Measurements from ENCODE around the gene ZBTB48.

The ZBTB48 gene

DNA sequence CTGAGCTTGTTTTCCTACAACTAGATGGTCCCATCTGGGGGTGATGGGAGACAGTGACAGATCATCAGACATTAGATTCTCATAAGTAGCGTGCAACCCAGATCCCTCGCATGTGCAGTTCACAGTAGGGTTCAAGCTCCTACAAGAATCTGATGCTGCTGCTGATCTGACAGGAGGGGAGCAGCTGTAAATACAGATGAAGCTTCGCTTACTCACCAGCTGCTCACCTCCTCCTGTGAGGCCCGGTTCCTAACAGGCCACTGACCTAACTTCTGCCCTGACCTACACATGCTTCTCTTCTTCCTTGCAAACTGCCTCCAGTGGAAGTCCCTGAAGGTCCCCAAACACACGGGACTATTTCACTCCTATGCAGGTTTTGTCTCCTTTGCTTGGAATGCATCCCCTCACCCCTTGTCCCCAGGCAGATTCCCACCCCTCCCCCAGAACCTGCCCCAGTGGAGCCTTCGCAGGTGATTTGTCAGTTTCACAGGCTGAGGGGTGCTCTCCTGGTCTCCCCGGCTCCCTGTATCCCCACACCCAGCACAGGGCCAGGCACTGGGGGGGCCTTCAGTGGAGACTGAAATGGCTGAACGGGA lies 5.7 kb upstream of the ZBTB48 start:
- FAIRE-seq: no peak

DNA sequence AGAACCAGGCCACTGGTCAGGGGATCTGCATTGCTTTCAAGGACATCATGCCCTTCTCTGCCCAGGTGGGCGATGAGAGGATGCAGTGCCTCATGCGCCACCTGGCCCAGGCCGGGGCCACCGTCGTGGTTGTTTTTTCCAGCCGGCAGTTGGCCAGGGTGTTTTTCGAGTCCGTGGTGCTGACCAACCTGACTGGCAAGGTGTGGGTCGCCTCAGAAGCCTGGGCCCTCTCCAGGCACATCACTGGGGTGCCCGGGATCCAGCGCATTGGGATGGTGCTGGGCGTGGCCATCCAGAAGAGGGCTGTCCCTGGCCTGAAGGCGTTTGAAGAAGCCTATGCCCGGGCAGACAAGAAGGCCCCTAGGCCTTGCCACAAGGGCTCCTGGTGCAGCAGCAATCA lies 5.0 kb upstream of the ZBTB48 start:
- FAIRE-seq: no peak

DNA sequence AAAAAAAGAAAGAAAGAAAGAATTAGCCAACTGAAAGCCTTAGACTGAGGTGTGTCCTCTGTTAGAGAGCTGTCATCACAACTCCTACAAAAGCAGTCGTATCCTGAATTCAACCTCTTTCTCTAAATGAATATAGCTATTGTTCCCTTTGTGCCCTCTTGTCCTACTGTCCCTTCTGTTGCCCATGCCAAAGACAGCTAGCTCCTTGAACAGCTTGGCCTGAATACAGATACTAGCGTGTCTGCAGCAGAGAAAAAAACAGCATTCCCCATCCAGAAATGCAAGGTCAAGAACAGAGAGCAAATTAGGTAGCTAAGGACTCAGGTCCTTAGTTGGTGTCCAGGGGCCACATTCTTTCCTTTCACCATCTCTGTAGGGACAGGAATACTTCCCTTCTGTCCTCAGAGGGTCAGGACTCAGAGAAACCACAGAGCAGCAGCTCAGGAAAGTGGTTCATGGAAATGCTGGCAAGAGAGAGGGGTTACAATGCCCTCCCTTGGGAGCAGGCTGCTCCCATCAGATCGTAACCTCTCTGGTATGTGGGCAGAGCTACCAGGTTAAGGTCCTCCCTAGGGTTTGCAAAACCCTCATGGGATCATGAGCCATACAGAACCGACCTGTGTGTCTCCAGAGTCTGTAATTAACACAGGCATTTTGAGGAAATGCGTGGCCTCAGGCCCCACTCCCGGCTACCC lies 1.8 kb upstream of the ZBTB48 start:
- no peak for FAIRE-seq

DNA sequence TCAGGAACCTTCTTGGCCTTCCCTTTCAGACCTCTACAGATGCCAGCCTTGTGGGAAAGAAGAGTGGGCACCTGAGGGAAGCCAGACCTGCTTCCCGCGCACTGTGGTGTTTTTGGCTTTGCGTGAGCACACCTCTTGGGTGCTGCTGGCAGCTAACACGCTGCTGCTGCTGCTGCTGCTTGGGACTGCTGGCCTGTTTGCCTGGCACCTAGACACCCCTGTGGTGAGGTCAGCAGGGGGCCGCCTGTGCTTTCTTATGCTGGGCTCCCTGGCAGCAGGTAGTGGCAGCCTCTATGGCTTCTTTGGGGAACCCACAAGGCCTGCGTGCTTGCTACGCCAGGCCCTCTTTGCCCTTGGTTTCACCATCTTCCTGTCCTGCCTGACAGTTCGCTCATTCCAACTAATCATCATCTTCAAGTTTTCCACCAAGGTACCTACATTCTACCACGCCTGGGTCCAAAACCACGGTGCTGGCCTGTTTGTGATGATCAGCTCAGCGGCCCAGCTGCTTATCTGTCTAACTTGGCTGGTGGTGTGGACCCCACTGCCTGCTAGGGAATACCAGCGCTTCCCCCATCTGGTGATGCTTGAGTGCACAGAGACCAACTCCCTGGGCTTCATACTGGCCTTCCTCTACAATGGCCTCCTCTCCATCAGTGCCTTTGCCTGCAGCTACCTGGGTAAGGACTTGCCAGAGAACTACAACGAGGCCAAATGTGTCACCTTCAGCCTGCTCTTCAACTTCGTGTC lies 995 bp upstream of the ZBTB48 start:
- FAIRE-seq: no peak

DNA sequence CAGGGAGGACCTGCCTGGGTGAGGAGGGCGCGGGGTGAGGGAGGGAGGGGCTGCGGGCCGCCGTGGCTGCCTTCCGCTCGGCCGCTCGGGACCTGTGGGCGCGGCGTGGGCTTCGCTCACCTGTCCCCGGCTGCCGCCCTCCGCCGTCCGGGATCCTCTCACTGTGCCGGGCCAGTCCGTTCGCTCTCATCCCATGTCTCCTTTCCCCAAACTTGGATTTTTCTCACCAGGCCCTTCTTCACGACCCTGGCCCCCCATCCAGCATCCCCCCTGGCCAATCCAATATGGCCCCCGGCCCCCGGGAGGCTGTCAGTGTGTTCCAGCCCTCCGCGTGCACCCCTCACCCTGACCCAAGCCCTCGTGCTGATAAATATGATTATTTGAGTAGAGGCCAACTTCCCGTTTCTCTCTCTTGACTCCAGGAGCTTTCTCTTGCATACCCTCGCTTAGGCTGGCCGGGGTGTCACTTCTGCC lies 362 bp downstream of the ZBTB48 start:
- no peak for FAIRE-seq

DNA sequence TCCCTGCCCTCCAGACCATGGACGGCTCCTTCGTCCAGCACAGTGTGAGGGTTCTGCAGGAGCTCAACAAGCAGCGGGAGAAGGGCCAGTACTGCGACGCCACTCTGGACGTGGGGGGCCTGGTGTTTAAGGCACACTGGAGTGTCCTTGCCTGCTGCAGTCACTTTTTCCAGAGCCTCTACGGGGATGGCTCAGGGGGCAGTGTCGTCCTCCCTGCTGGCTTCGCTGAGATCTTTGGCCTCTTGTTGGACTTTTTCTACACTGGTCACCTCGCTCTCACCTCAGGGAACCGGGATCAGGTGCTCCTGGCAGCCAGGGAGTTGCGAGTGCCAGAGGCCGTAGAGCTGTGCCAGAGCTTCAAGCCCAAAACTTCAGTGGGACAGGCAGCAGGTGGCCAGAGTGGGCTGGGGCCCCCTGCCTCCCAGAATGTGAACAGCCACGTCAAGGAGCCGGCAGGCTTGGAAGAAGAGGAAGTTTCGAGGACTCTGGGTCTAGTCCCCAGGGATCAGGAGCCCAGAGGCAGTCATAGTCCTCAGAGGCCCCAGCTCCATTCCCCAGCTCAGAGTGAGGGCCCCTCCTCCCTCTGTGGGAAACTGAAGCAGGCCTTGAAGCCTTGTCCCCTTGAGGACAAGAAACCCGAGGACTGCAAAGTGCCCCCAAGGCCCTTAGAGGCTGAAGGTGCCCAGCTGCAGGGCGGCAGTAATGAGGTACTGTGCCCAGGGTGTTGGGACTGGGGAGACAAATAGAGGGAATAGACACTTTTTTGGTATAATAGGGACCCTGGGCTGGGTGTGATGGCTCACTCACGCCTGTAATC lies 1.0 kb downstream of the ZBTB48 start:
- no peak for FAIRE-seq

DNA sequence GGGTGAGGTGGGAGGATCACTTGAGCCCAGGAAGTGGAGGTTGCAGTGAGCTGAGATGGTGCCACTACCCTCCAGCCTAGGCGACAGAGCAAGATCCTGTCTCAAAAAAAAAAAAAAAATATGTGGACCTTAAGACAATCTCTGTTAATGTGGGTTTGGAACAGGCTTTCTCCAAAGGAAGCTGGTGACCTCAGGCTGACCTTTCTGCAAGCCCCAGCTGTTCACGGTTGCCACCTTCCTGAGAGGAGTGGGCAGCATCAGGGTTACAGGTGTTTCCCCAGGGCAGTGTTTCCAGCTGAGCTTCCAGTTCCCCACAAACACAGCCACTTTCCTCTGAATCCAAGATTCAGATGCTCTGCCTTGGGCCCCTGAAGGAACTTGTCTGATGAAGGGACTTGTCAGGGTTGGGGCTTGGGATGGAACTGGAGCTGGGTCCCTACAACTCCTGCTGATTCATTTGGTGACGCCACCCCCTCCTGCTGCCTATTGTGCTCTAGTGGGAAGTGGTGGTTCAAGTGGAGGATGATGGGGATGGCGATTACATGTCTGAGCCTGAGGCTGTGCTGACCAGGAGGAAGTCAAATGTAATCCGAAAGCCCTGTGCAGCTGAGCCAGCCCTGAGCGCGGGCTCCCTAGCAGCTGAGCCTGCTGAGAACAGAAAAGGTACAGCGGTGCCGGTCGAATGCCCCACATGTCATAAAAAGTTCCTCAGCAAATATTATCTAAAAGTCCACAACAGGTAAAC lies 1.9 kb downstream of the ZBTB48 start:
- no peak for FAIRE-seq

DNA sequence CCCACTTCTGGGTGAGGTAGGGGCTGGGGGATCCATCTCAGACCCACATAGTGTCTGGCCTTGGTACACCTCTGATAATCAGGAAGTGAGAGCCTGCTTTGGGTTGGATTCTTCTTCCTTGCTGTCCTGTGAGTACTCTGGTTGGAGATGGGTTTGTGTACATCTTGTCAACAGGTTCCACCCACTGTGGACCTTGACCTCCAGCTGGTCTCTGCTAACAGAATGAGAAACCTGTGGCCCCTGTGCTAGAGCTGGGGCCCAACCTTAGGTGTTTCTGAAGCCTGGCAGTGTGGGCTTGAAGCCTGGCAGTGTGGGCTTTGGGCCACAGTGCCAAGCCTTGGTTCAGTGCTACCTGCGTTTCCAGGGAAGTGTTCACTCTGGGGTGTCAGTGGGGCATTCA lies 2.6 kb downstream of the ZBTB48 start:
- no peak for FAIRE-seq

DNA sequence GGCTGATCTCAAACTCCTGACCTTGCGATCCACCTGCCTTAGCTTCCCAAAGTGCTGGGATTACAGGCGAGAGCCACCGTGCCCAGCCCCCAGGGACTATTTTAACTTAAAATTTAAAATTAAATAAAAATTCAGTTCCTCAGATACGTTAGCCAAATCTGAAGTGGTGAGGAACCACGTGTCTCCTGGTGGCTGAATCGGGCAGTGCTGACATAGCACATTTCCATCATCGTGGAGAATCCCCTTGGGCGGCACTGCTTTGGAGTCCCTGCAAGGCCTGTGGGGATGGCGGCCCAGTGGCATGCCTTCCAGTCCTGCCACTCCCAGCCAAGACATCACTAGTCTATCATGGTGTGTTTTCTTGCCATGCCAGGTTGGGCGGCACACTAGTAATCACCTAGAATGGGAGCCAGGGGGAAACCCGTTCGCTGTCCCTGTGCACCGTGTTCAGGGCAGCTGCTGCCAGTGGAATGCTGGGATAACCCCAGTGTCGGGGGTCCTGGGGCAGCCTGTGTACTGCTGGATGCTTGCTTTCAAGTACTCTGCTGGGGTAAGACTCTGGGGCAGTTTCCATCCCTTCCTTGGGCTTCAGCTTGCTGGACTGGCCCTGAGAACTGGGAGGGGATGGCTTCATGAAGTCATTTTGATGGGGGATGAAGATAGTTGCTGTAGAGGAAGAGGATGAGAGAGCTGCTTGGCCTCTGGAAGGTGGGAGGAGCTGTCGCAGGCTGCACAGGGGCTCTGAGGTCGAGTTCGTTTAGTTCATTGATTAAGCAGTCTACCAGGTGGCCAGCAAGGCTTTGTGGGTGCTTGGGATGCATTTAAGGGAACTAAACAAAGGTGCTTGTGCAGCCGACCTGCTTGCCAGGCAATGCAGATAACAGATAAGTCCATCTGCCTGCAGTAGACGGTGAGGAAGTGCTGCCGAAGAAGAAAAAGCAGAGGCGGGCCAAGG lies 4.6 kb downstream of the ZBTB48 start:
- no peak for FAIRE-seq

DNA sequence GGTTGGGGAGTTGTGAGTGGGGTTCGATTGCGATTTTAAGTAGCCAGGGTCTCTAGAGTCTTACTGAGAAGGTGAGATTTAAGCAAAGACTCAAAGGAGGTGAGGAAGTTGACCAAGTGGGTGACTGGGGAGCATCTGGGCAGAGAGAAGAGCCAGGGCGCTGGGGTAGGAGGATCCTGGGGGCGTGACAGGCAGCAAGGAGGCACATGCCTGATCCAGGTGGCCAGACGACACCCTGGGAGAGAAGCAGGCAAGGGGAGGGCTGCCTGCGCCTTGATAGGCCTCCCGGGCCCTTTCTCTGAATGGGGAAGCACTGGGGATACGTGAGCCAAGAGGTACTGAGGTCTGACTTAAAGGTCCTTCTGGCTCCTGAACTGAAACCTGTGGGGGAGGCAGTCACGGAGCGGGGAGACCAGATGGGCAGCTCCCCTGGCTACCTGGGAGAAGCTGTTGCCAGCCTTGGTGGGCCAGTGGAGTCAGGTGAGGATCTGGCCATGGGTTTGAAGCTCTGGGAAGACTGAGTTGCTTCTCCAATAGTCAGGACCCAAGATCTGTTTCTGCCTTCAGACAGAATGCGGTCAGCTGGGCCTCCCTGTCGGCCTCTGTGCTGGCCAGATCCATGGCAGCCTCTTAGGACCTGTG lies 5.4 kb downstream of the ZBTB48 start:
- FAIRE-seq: no peak

DNA sequence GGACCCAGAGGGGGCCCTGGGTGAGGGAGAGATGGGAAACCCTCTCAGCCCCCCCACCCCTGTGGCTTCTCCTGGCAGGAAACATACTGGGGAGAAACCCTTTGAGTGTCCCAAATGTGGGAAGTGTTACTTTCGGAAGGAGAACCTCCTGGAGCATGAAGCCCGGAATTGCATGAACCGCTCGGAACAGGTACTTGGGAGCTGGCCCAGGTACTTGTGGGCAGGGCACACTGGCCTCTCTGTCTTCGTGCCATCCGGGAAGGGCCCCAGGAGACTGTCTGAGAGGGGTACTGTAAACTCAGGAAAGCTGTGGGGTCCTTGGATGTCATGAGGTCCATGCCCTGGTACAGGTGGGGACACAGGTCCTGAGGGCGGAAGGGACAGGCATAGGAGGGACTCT lies 6.0 kb downstream of the ZBTB48 start:
- no peak for FAIRE-seq

DNA sequence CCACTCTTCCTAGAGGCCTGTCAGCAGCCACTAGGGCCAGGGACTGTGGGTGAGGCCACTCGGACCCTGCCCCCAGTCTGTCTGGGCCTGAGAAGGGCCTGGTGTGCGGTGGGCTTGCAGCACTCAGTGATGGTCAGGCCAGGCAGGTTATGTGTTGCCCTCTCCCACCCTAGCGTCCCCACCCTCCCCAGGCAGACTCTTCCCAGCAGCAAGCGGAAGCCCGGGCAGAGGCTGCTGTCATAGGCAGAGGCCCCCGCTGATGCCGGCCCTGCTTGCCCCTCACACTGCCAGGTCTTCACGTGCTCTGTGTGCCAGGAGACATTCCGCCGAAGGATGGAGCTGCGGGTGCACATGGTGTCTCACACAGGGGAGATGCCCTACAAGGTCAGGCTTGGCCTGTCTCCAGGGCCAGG lies 6.6 kb downstream of the ZBTB48 start:
- FAIRE-seq: no peak

DNA sequence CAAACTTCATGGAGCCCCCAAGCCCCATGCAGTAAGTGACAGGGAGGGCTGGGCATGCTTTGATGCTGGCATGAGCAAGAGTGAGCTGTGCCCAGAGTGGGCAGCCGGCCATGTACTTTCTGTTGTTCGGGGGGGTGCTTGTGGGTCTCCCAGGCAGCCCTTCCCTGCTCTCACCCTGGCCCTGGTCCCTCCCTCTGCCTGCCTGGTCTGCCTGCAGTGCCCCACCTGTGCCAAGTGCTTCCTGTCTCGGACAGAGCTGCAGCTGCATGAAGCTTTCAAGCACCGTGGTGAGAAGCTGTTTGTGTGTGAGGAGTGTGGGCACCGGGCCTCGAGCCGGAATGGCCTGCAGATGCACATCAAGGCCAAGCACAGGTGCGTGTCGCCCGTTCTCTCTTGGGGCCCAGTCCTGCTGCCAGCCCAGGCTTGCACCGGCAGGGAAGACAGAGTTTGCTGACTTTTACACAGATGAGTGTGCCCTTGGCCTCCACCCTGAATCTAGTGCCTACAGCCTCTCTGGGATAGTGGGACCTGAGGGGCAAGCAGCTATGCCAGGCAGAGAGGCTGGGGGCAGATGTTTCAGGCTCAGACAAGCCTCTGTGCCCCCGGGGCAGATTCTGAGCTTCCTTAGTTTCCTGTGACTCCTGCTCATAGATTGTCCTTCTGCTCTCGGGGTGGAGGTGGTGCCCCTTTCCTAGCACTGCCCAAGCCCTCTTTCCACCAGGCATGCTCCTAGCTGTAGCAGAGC lies 7.6 kb downstream of the ZBTB48 start:
- FAIRE-seq: no peak

DNA sequence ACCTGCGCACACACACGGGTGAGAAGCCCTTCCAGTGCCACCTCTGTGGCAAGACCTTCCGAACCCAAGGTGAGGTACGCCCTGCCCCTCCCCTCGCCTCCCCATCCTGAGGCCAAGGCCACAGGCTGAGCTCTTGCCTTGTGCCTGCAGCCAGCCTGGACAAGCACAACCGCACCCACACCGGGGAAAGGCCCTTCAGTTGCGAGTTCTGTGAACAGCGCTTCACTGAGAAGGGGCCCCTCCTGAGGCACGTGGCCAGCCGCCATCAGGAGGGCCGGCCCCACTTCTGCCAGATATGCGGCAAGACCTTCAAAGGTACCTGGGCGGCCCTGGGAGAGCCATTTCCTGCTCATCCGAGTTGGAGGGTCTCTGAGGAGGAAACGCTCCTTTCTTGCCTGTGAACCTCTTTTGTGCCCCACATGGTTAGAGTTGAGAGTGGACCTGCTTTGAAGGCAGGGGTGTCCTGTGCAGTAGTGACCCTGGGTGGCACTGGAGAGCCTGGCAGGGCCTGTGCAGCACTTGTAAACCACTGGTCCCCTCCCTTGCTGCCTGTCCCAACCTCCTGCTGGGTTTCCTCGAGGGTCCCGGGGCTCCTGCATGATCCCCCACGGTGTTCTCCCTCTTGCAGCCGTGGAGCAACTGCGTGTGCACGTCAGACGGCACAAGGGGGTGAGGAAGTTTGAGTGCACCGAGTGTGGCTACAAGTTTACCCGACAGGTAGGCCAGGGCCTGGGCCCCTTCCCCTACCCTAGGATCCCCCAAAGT lies 8.5 kb downstream of the ZBTB48 start:
- FAIRE-seq: no peak

DNA sequence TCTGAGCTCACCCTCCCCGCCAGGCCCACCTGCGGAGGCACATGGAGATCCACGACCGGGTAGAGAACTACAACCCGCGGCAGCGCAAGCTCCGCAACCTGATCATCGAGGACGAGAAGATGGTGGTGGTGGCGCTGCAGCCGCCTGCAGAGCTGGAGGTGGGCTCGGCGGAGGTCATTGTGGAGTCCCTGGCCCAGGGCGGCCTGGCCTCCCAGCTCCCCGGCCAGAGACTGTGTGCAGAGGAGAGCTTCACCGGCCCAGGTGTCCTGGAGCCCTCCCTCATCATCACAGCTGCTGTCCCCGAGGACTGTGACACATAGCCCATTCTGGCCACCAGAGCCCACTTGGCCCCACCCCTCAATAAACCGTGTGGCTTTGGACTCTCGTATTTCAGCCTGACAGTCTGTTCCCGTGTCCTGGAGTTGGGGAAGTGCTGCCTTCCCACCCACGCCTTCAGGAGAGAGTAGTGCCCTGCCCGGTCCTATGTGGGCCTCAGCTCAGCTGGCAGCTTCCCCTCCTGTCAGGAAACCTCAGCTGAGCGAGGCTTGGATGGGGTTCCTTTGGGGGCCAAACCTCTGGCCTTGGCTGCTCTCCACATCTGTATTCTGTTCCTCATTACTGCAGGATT lies 9.2 kb downstream of the ZBTB48 start:
- FAIRE-seq: no peak

DNA sequence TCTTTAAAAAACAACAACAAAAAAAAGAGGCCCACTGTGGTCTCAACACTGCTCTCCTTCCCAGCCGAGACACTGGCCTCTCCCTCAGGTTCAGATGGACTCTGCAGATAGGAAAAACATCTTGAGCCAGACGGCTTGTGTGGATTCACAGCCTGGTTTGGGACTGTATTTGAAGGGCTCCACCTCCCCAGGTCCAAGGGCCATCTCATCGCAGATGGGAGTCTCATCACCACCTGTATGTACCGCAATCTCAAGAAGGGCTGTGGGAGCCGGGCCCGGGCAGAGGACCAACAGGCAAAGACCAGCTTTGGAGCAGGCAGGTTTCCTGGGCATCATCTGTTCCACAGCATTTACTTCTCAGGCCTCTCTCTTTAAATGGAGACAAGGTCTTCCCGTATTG lies 10.3 kb downstream of the ZBTB48 start:
- FAIRE-seq: no peak

DNA sequence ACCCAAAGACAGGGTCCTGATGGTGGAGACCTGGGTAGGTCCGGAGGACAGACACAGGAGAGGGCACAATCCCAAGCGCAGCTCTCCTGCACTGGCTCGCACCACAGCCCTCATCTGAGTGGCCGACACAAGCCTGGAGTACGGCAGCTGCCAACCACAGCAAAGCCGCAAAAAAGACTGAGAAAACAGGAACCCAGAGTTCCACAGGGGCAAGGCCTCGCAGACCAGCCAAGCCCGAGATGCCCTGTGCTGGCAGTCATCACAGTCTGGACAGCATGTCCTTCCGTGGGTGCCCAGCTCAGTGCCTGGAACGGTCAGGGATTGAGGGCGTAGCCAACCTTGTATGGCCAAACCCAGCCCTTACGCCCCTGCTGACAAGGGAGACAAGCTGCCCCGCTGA lies 11.4 kb downstream of the ZBTB48 start:
- FAIRE-seq: no peak

DNA sequence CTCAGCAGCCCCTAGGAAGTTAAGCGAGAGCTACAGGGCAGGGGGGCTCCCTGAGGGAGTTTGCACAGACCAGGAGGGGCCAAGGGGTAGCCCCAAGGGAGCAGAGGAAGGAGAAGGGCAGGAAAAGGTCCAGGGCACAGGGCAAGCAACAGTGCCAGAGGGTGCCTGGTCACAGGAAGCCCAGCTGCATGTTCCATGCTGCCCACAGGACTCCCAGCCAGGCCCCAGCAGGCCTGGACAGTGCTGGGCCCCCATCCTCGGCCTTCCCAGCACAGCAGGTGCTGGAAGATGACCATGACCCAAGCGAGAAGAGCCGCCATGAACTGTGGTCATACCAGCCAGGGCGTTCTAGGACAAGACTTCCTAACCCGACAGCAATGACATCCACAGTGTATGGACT lies 11.8 kb downstream of the ZBTB48 start:
- FAIRE-seq: no peak

DNA sequence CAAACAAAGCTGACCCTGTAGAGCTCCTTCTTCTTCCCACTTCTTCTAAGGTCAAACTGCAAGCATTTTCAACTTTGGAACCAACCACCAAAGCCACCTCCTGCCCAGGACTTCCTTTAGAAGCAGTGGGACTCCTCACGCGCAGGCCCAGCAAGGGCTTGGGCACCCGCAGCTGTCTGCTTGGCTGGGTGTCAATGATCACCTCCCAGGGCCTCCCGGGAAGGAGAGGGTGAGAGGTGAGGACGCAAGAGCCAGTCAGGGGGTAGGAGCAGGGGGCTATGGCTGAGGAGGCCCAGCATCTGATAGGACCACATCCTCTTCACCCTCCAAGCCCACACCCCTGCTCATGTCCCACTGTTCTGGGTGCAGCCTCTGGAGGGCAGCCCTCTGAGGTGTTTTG lies 12.6 kb downstream of the ZBTB48 start:
- no peak for FAIRE-seq

Measured in islet of Langerhans (tissue), 1 donor.